ENCODE measurements around the gene PTX4.

DNA sequence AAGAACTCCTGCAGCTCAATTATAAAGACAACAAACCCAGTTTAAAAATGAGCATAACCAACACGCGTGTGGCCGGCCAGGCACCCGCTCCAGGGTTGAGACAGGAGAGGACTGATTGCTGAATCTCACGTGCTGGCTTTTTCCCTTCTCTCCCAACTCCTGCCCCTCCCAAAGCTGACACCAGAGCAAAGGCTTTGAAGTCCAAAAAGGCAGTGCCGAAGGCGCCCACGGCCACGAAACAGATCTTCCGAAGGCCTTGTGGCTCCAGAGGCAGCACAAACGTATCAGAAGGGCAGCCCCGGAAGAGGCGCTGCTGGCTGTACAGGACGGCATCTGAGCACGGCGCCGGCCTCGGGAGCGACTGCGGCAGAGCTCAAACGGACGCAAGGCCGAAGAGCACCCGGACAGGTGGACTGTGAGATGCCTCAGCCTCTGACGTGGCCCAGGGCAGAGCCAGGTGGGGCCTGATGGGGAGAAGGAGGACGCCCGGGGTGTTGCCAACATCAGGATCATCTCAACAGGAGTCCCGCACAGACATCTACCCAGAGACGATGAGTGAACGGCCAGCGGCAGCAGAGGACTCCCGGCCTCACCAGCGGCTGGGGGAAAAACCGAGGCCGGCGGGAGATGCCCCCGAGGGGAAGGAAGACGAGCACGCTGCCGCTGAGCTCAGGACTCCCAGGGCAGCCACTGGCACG is 24.4 kb downstream of the PTX4 start:
- no peak for TF ChIP-seq GATA2 (IDR thresholded peaks at IDR 0.05; ENCODE audit: low read depth, low read length)
- TF ChIP-seq GATA3 (IDR thresholded peaks at IDR 0.05; ENCODE audit: low read depth, low read length): no peak
